Left lung (tissue), 10 donors: Measurements from ENCODE around the gene GDPD3. TPM values are rescaled to one million over a fixed set of nuclear protein-coding genes. Genes with fewer than 3 reads are reported as not detected.
A peak's percentile ranks its signal among the peaks of the same experiment; 100 is the strongest.

ENCODE experiments used
- ATAC-seq: fragments of 200-7000 bp; cut with Tn5 transposase; one replicate; pipeline ENCODE4 v1.9.1; 2020; ENCODE audit warnings: moderate library complexity
- DNase-seq, 4 donors: peaks; one replicate each; pipeline ENCODE4 v3.0.0-alpha.2; 2013 to 2020
- H3K27ac ChIP-seq, 2 donors: fragments of 200-600 bp; sonication (generic) in 1 of 2; one replicate each; pipeline versions ENCODE4 v1.5.0 to v1.8.0; 2020 to 2021
- H3K27me3 ChIP-seq, 2 donors: fragments of 200-600 bp; sonication (generic) in 1 of 2; one replicate each; pipeline versions ENCODE4 v1.5.0 to v1.8.0; 2020 to 2021
- H3K36me3 ChIP-seq, 2 donors: fragments of 200-600 bp; sonication (generic) in 1 of 2; one replicate each; pipeline versions ENCODE4 v1.5.0 to v1.8.0; 2020 to 2021
- H3K4me1 ChIP-seq, 2 donors: fragments of 200-600 bp; one replicate each; pipeline ENCODE4 v1.8.0; 2021
- H3K4me3 ChIP-seq, 2 donors: fragments of 200-600 bp; sonication (generic) in 1 of 2; one replicate each; pipeline versions ENCODE4 v1.5.0 to v1.8.0; 2020 to 2021; ENCODE audit warnings: mild to moderate bottlenecking in 1 of 2
- H3K9me3 ChIP-seq, 2 donors: fragments of 200-600 bp; sonication (generic) in 1 of 2; one replicate each; pipeline versions ENCODE4 v1.5.0 to v1.8.0; 2020 to 2021
- intact Hi-C, 2 donors: fragments of 100-400 bp; cut with DNase I; formaldehyde crosslinking; loops; one replicate each; pipeline versions ENCODE4 v1.11.2 to v1.14.2; 2022
- polyA plus RNA-seq, 6 donors: library from polyadenylated mRNA; unstranded; fragments of 120-200 nt; gene quantifications; one replicate each; pipeline ENCODE4 v1.2.1, GENCODE V29; 2013; ENCODE audit not compliant: insufficient read length in 6 of 6
- total RNA-seq, 2 donors: library from RNA; stranded (reverse); fragmentation: NEBNext Ultra II Directional; extraction: Animal tissue kit (Norgen Biotek cat#: 25700); gene quantifications; one replicate each; pipeline ENCODE4 v1.2.1, GENCODE V29; 2021
- TF ChIP-seq, protein P1 (sequence below), 2 donors: fragments of 200-600 bp; sonication (generic) in 1 of 2; IDR thresholded peaks; one replicate each; pipeline versions ENCODE4 v1.5.0 to v1.8.0; 2021; ENCODE audit warnings: antibody characterized with exemption in 2 of 2
- donor health status: DM: no; HTN: yes; CAD: no.
- donor health status: DM: no; HTN: no; CAD: no.

Gene GDPD3
- total and polyA plus RNA-seq, 8 donors: 5.6 to 20.3 (median 14.6) TPM

- Histone ChIP-seq H3K4me3 (peak overlapping the region in 1 of 2 donors; percentile 98), H3K9me3 (no peaks in the 10 kb centered on the region), H3K4me1 (peaks cover 11 to 39% of the 10 kb centered on the region in 2 donors), H3K27ac (peak overlapping the region in 1 of 2 donors; percentile 5), H3K36me3 (peaks cover 0 to 66% of the 10 kb centered on the region in 2 donors), H3K27me3 (no peaks in the 10 kb centered on the region)
- ATAC-seq (no peak), DNase-seq (no peak)
- intact Hi-C loops: no loop called here
- TF ChIP-seq, protein P1, sequence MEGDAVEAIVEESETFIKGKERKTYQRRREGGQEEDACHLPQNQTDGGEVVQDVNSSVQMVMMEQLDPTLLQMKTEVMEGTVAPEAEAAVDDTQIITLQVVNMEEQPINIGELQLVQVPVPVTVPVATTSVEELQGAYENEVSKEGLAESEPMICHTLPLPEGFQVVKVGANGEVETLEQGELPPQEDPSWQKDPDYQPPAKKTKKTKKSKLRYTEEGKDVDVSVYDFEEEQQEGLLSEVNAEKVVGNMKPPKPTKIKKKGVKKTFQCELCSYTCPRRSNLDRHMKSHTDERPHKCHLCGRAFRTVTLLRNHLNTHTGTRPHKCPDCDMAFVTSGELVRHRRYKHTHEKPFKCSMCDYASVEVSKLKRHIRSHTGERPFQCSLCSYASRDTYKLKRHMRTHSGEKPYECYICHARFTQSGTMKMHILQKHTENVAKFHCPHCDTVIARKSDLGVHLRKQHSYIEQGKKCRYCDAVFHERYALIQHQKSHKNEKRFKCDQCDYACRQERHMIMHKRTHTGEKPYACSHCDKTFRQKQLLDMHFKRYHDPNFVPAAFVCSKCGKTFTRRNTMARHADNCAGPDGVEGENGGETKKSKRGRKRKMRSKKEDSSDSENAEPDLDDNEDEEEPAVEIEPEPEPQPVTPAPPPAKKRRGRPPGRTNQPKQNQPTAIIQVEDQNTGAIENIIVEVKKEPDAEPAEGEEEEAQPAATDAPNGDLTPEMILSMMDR (IDR thresholded peaks at IDR 0.05): no peak
These were observed 35.7 kb downstream of the GDPD3 start for GRCh38 chr16:30077656-30078055.

DNA sequence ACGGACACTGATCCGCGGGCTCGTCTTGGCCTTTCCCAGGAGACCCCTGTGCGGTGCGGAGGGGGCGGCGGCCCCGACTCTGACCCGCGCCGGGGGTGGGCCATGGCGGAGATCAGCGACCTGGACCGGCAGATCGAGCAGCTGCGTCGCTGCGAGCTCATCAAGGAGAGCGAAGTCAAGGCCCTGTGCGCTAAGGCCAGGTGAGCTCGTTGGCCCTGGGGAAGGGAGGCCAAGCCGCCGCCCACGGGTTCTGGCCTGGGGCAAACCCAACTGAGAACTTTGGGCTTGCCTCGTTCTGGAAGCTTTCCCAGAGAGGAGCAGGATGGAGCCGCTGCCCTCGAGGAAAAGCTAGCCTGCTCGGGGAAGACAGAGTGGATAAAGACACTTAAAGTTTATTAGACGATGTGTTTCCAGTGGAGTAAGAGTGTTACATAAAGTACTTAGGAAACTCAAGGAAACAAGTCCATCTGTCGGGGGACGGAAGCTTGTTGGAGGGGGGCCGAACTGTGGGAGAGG, 37.0 kb downstream of the GDPD3 start:
- peak; percentile 33 for ATAC-seq
- TF ChIP-seq, protein P1 (IDR thresholded peaks at IDR 0.05): no peak
- Histone ChIP-seq H3K27ac (peak overlapping the region; percentile 89), H3K27me3 (no peaks in the 10 kb centered on the region), H3K9me3 (no peaks in the 10 kb centered on the region), H3K36me3 (peaks cover 0 to 66% of the 10 kb centered on the region in 2 donors), H3K4me1 (peaks cover 11 to 45% of the 10 kb centered on the region in 2 donors), H3K4me3 (peak overlapping the region; percentile 94 to 98)
- intact Hi-C loops: no loop called here
- DNase-seq: peak in 1 of 4 donors; percentile 81

DNA sequence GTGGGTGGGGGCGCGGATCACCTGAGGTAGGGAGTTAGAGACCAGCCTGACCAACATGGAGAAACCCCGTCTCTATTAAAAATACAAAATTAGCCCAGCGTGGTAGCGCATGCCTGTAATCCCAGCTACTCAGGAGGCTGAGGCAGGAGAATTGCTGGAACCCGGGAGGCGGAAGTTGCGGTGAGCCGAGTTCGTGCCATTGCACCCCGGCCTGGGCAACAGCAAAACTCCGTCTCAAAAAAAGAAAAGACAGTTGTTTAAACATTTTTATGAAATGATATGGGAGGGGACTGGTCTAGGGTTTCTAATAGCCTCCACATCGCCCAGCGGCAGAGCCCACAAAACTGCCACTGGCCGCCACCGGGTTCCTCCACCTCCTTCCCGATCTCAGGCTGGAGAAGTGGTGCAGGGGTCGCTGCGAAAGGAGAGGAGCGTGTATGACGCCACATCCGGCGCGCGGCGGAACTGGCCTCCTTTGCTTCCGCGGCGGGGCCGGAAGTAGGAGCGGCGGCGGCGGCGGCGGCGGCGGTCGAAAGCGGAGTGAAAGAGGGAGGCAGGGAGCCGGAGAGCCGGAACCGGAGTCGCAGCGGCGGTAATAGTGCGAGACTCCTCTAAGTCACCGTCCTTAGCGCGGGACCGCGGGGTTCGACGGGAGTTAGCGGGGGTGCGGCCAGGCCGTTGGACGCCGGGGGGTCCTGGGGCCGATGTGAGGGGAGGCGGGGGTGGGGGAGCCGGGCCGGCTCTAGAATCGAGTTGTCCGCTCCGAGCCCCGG, 37.6 kb downstream of the GDPD3 start, which contains the start of gene PPP4C:
Gene PPP4C (plus strand): TSS at position 492 of the 773 bp plus-strand sequence. CDS start 384 bp downstream, outside the sequence.
- DNase-seq (peak; percentile 85 to 98 (median 92)), ATAC-seq (peak; percentile 97)
- H3K27me3 ChIP-seq: no peaks in the 10 kb centered on the region
- intact Hi-C loops: no loop called here
- H3K4me1 ChIP-seq: peaks cover 11 to 50% of the 10 kb centered on the region in 2 donors
- H3K9me3 ChIP-seq: no peaks in the 10 kb centered on the region
- peaks cover 0 to 66% of the 10 kb centered on the region in 2 donors for H3K36me3 ChIP-seq
- TF ChIP-seq, protein P1 (IDR thresholded peaks at IDR 0.05): peak in 1 of 2 donors; percentile 27
- H3K4me3 ChIP-seq: peak within 1 kb of the TSS; percentile 94 to 98
- peak within 1 kb of the TSS; percentile 89 for H3K27ac ChIP-seq

DNA sequence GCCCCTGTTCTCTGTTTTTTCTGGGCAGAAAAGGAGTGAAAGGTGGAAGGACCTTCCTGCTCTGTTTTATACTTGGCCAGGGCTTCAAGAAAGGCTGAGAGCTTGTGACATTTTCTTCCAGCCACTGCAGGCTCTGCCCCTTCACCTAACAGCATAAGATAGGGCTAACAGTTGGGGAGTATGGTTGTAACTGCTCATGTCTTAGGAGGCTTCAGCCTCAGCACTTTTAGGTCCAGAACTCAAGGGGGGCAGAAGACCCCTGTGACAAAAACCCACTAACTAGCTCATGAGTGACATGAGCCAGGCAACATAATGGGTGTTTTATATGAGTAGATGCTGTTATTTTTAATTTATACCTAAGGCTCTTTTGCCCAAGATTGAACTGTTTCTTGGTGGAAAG, 42.8 kb downstream of the GDPD3 start:
- TF ChIP-seq, protein P1 (IDR thresholded peaks at IDR 0.05): no peak
- peaks cover 0 to 74% of the 10 kb centered on the region in 2 donors for H3K36me3 ChIP-seq

More for the DNA sequence above, 42.8 kb downstream of the GDPD3 start:
- peaks cover 17 to 64% of the 10 kb centered on the region in 2 donors for H3K4me1 ChIP-seq
- no peak overlapping the region for H3K4me3 ChIP-seq
- intact Hi-C loops: no loop called here
- H3K27me3 ChIP-seq: no peaks in the 10 kb centered on the region
- H3K27ac ChIP-seq: no peak overlapping the region
- ATAC-seq: no peak
- no peak for DNase-seq
- no peaks in the 10 kb centered on the region for H3K9me3 ChIP-seq
